ENCODE measurements around the gene MUS81. TPM values are rescaled to one million over a fixed set of nuclear protein-coding genes. Genes with fewer than 3 reads are reported as not detected.

MUS81 gene
- total and polyA plus RNA-seq, 10 of the 15 experiments (the other 5 are each of a cell fraction or from before 2014, with no cell fraction given): 11.8 to 76.1 (median 48.4) TPM

- Histone ChIP-seq H3K4me1 (ENCODE audit: control insufficient read depth, insufficient read depth, low read length) (peaks cover 27% of the 10 kb centered on the region), H4K20me1 (ENCODE audit: control insufficient read depth, insufficient read depth) (no peaks in the 10 kb centered on the region), H3K9ac (ENCODE audit: control insufficient read depth, insufficient read depth, low read length) (peak overlapping the region; percentile 94), H3K4me3 (peak overlapping the region; percentile 98), H3K27me3 (replicated peaks in 1 of 2; ENCODE audit: control insufficient read depth in 2 of 2, insufficient read depth in 2 of 2, low read length in 1 of 2) (no peaks in the 10 kb centered on the region), H3K27ac (ENCODE audit: control insufficient read depth, insufficient read depth) (0 out of 2 replicates have a peak overlapping the region, but pooled peaks have one; percentile 22), H3K4me2 (ENCODE audit: control insufficient read depth, insufficient read depth) (peak overlapping the region; percentile 99), H2AFZ (ENCODE audit: control insufficient read depth, low read depth, low read length) (no peak overlapping the region), H3K9me3 (replicated peaks; ENCODE audit: control insufficient read depth, insufficient read depth, low read length) (no peaks in the 10 kb centered on the region), H3K36me3 (ENCODE audit: control insufficient read depth in 2 of 2, insufficient read depth in 2 of 2, low read length in 1 of 2) (no peaks in the 10 kb centered on the region), H3K79me2 (ENCODE audit: control insufficient read depth, insufficient read depth, low read length) (peaks cover 49% of the 10 kb centered on the region)
- POLR2A ChIA-PET: interaction anchor here (1.2 to 7.4 kb wide), 8 partner anchors 9 to 80 kb away, joined by 3 to 155 read pairs (median 3); partner anchors contain the start of genes CFL1, FOSL1, MUS81 and SART1
- RAD21 ChIA-PET (ENCODE audit: unreplicated experiment): interaction anchor here (1.3 to 8.0 kb wide), 5 partner anchors 8 to 70 kb away, joined by 4 to 76 read pairs (median 18); partner anchors contain the start of genes C11orf68, CFL1, FOSL1 and MUS81
- intact Hi-C loops (cut with micrococcal nuclease; ENCODE audit: unreplicated experiment): loop anchor here (5.0 to 10.0 kb wide), 2 partner anchors 35 to 242 kb away; no protein-coding TSS in a partner anchor
- in situ Hi-C loops (cut with MboI): no loop called here
- ATAC-seq (no peak), DNase-seq (ENCODE audit: low read depth, low spot score) (no peak), FAIRE-seq (no peak)
- 13% methylated on average over 10 of the region's 10 CpGs for WGBS (ENCODE audit: insufficient coverage, insufficient replicate concordance, low lambda C conversion rate, missing lambda C conversion rate)
- CTCF ChIA-PET: interaction anchor here (0.8 to 9.2 kb wide), 12 partner anchors 8 to 181 kb away, joined by 3 to 146 read pairs (median 4); partner anchors contain the start of genes BANF1, CFL1, EIF1AD and MUS81
- SMC1A ChIA-PET (ENCODE audit: uncharacterized antibody, unreplicated experiment): interaction anchor here (1.1 to 6.7 kb wide), 5 partner anchors 9 to 96 kb away, joined by 3 to 52 read pairs (median 12); partner anchors contain the start of genes CFL1 and MUS81
- BruUV-seq (replicated peaks): no TSS peak
- TF ChIP-seq POLR2AphosphoS5 (IDR thresholded peaks at IDR 0.05; ENCODE audit: low read length) (peak; percentile 26; the same call in 1 of the 2 replicates), SIN3A (IDR thresholded peaks at IDR 0.05; ENCODE audit: low read depth, low read length) (no peak), POLR2AphosphoS2 (IDR thresholded peaks at IDR 0.05; ENCODE audit: low read depth, low read length) (peak; percentile 74)
These were observed 32.6 kb downstream of the MUS81 start for GRCh38 chr11:65892661-65893317.

GRCh38 chr11:65894034-65894591 is 33.9 kb downstream of the MUS81 start:
- ChIA-PET SMC1A (ENCODE audit: uncharacterized antibody, unreplicated experiment) (interaction anchor here (0.6 to 6.6 kb wide), 9 partner anchors 9 to 249 kb away, joined by 3 to 28 read pairs (median 4); partner anchors contain the start of gene C11orf68), CTCF (interaction anchor here (0.7 to 2.0 kb wide), 10 partner anchors 8 to 330 kb away, joined by 3 to 14 read pairs (median 4); no protein-coding TSS in a partner anchor), POLR2A (interaction anchor here (0.6 to 7.4 kb wide), 6 partner anchors 8 to 220 kb away, joined by 3 to 155 read pairs (median 3); partner anchors contain the start of genes CFL1, FOSL1 and MUS81), RAD21 (ENCODE audit: unreplicated experiment) (interaction anchor here (0.8 to 8.0 kb wide), 6 partner anchors 9 to 175 kb away, joined by 3 to 76 read pairs (median 4); partner anchors contain the start of genes C11orf68, CFL1 and MUS81)
- peak overlapping the region; percentile 86 for H3K27ac ChIP-seq (ENCODE audit: control insufficient read depth, insufficient read depth)
- peaks cover 27% of the 10 kb centered on the region for H3K4me1 ChIP-seq (ENCODE audit: control insufficient read depth, insufficient read depth, low read length)
- peak overlapping the region; percentile 79 for H2AFZ ChIP-seq (ENCODE audit: control insufficient read depth, low read depth, low read length)
- peak overlapping the region; percentile 98 for H3K4me3 ChIP-seq
- H3K9me3 ChIP-seq (replicated peaks; ENCODE audit: control insufficient read depth, insufficient read depth, low read length): no peaks in the 10 kb centered on the region
- peaks cover 47% of the 10 kb centered on the region for H3K79me2 ChIP-seq (ENCODE audit: control insufficient read depth, insufficient read depth, low read length)
- intact Hi-C loops (cut with micrococcal nuclease; ENCODE audit: unreplicated experiment) (loop anchor here (5.0 to 10.0 kb wide), 2 partner anchors 33 to 241 kb away; no protein-coding TSS in a partner anchor), in situ Hi-C loops (cut with MboI) (no loop called here)
- peak; percentile 29 for ATAC-seq
- DNase-seq (ENCODE audit: low read depth, low spot score): no peak
- 3% methylated on average over 16 of the region's 16 CpGs for WGBS (ENCODE audit: insufficient coverage, insufficient replicate concordance, low lambda C conversion rate, missing lambda C conversion rate)
- no peak for FAIRE-seq
- no peaks in the 10 kb centered on the region for H3K27me3 ChIP-seq (replicated peaks in 1 of 2; ENCODE audit: control insufficient read depth in 2 of 2, insufficient read depth in 2 of 2, low read length in 1 of 2)
- BruUV-seq (replicated peaks): no TSS peak
- H3K4me2 ChIP-seq (ENCODE audit: control insufficient read depth, insufficient read depth): peak overlapping the region; percentile 99
- no peaks in the 10 kb centered on the region for H3K36me3 ChIP-seq (ENCODE audit: control insufficient read depth in 2 of 2, insufficient read depth in 2 of 2, low read length in 1 of 2)
- no peaks in the 10 kb centered on the region for H4K20me1 ChIP-seq (ENCODE audit: control insufficient read depth, insufficient read depth)
- H3K9ac ChIP-seq (ENCODE audit: control insufficient read depth, insufficient read depth, low read length): peak overlapping the region; percentile 85
- peak in 1 of 2 experiments; percentile 18; a peak in 1 of 4 replicates for TF ChIP-seq SRF (IDR thresholded peaks at IDR 0.05; ENCODE audit: low read depth in 2 of 2, low read length in 2 of 2)
- TF ChIP-seq ZNF592 (IDR thresholded peaks at IDR 0.05): no peak
